Hematopoietic multipotent progenitor cell treated with erythropoietin and hydrocortisone succinate and interleukin-3 and kit ligand, for 4 days (in vitro differentiated cells): ENCODE measurements around the gene IFNG-AS1.
A peak's percentile ranks its signal among the peaks of the same experiment; 100 is the strongest.

Experiments used
- DNase-seq: peaks from one replicate; pipeline ENCODE4 v3.0.0-alpha.2; 2015

The IFNG-AS1 gene

DNA sequence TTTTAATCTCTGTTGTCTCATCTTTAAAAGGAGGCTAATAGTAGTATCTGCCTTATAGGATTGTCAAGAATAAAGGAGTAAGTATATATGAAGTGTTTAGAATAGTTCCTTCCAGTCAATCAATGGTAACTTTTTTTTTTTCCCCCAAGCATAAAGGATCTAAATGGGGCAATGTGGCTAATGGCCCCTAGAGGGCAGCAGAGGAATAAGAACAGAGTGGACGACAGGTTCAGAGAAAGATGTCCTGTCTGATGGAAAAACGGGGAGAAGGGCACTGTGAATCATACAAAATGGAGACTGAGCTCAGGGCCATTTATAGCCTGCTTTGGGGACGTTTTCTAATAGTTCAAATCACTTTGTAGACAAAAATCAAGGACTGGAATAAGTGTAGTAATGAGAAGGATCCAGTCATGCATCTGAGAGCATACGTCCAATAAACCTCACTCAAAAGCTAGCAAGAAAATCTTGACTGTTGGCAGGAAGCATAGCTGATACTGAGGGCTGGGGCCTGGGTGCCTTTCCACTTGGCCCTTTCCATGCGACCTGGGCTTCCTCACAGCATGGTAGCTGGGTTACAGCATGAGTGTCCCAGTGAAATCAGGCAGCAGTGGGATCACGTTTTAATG, 51.3 kb downstream of the IFNG-AS1 start:
- peak; percentile 86 for DNase-seq

- peak; percentile 44 for DNase-seq
Observed at GRCh38 chr12:68042212-68042699, 53.0 kb downstream of the IFNG-AS1 start.

DNA sequence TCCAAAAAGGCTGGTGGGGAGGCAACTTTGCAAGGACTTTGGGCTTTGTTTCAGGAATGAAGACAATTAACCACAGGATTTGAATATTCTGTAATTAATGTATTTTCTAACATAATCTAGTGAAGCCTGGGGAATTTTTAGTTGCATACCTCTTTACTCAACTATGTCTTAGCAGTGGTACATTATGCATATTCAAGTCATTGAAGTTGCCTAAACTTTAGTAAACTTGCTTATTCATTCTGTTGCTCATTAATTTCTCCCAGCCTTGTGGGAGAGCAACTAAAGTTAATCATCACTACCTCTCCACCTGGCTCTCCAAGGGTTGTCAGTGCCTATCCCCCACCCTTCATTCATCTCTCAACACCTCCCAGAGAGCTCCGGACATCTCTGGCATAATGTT, 54.2 kb downstream of the IFNG-AS1 start:
- DNase-seq = no peak

- DNase-seq = no peak
Observed at GRCh38 chr12:68048648-68049297, 59.5 kb downstream of the IFNG-AS1 start.

DNA sequence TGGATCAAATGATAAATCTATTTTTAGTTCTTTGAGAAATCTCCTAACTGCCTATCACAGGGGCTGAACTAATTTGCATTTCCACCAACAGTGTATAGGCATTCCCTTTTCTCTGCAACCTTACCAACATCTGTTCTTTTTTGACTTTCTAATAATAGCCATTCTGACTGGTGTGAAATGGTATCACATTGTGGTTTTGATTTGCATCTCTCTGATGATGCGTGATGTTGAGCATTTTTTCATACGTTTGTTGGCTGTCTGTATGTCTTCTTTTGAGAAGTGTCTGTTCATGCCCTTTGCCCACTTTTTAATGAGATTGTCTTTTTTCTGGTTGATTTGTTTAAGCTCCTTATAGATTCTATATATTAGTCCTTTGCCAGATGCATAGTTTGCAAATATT, 67.1 kb downstream of the IFNG-AS1 start:
- DNase-seq = no peak

- no peak for DNase-seq
Observed at GRCh38 chr12:68063900-68064590, 74.8 kb downstream of the IFNG-AS1 start.

- no peak for DNase-seq
Observed at GRCh38 chr12:68065163-68065562, 75.9 kb downstream of the IFNG-AS1 start.

DNA sequence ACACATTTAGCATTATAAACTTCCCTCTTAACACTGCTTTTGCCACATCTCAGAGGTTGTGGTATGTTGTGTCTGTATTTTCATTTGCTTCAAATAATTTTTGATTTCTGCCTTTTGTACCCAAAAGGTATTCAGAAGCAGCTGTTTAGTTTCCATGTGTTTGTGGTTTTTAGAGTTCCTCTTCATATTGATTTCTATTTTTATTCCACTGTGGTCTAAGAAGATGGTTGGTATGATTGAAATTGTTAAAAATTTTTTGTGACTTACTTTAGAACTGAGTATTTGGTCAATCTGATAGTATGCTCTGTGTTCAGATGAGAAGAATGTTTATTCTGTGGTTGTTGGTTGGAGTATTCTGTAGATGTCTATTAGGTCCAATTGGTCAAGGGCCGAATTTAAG, 76.4 kb downstream of the IFNG-AS1 start:
- DNase-seq = no peak

- peak; percentile 15 for DNase-seq
Observed at GRCh38 chr12:68067762-68068376, 78.6 kb downstream of the IFNG-AS1 start.

DNA sequence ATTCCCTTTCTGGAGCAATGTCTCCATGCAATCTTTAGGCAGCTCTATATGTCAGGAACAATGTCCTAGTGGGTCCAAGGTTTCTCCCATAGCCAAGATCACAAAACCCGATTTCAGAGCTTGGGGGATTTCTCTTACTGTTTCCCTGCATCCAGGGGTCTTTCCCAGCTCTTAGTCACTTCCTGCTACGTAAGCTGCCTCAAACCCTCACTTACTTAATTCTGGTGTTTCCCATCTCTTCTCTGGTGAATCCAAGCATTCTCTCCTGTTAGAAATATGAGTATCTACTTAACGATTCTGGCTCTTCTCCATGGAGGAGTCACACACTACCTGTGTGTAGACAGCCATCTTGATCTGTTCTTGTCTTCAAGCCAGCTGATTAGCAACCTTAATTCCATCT, 80.0 kb downstream of the IFNG-AS1 start:
- no peak for DNase-seq
